ENCODE data around the gene KLHL28.

GRCh38 chr14:44995770-44996294, 34.1 kb upstream of the KLHL28 start:
- TF ChIP-seq, protein P1, sequence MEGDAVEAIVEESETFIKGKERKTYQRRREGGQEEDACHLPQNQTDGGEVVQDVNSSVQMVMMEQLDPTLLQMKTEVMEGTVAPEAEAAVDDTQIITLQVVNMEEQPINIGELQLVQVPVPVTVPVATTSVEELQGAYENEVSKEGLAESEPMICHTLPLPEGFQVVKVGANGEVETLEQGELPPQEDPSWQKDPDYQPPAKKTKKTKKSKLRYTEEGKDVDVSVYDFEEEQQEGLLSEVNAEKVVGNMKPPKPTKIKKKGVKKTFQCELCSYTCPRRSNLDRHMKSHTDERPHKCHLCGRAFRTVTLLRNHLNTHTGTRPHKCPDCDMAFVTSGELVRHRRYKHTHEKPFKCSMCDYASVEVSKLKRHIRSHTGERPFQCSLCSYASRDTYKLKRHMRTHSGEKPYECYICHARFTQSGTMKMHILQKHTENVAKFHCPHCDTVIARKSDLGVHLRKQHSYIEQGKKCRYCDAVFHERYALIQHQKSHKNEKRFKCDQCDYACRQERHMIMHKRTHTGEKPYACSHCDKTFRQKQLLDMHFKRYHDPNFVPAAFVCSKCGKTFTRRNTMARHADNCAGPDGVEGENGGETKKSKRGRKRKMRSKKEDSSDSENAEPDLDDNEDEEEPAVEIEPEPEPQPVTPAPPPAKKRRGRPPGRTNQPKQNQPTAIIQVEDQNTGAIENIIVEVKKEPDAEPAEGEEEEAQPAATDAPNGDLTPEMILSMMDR (conservative IDR thresholded peaks at IDR 0.05; ENCODE audit: low read length) = no peak
- TF ChIP-seq EZH2phosphoT487 (IDR thresholded peaks at IDR 0.05; ENCODE audit: borderline replicate concordance) = no peak

All from Loucy (cell line).